ENCODE measurements around the gene MSRB3.

GRCh38 chr12:65232476-65233077 lies 45.9 kb upstream of the MSRB3 start:
- TF ChIP-seq, protein P1, sequence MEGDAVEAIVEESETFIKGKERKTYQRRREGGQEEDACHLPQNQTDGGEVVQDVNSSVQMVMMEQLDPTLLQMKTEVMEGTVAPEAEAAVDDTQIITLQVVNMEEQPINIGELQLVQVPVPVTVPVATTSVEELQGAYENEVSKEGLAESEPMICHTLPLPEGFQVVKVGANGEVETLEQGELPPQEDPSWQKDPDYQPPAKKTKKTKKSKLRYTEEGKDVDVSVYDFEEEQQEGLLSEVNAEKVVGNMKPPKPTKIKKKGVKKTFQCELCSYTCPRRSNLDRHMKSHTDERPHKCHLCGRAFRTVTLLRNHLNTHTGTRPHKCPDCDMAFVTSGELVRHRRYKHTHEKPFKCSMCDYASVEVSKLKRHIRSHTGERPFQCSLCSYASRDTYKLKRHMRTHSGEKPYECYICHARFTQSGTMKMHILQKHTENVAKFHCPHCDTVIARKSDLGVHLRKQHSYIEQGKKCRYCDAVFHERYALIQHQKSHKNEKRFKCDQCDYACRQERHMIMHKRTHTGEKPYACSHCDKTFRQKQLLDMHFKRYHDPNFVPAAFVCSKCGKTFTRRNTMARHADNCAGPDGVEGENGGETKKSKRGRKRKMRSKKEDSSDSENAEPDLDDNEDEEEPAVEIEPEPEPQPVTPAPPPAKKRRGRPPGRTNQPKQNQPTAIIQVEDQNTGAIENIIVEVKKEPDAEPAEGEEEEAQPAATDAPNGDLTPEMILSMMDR (conservative IDR thresholded peaks at IDR 0.05; ENCODE audit: low read depth in 2 of 2) = peak in 1 of 2 experiments; percentile 50; a peak in 3 of 4 replicates
- TF ChIP-seq EZH2 (IDR thresholded peaks at IDR 0.05; ENCODE audit: low read depth, unreplicated experiment) (no peak), EZH2phosphoT487 (IDR thresholded peaks at IDR 0.05; ENCODE audit: unreplicated experiment) (no peak), NANOG (IDR thresholded peaks at IDR 0.05; ENCODE audit: borderline replicate concordance) (no peak), CREB1 (CRISPR knock-in tag; IDR thresholded peaks at IDR 0.05; ENCODE audit: low read depth) (no peak), POLR2AphosphoS5 (IDR thresholded peaks at IDR 0.05; ENCODE audit: low read depth) (no peak), JUNB (IDR thresholded peaks at IDR 0.05; ENCODE audit: unreplicated experiment) (no peak), ZNF114 (CRISPR knock-in tag; IDR thresholded peaks at IDR 0.05) (no peak), ETS1 (IDR thresholded peaks at IDR 0.05) (no peak)
- TF ChIP-seq, protein P2, sequence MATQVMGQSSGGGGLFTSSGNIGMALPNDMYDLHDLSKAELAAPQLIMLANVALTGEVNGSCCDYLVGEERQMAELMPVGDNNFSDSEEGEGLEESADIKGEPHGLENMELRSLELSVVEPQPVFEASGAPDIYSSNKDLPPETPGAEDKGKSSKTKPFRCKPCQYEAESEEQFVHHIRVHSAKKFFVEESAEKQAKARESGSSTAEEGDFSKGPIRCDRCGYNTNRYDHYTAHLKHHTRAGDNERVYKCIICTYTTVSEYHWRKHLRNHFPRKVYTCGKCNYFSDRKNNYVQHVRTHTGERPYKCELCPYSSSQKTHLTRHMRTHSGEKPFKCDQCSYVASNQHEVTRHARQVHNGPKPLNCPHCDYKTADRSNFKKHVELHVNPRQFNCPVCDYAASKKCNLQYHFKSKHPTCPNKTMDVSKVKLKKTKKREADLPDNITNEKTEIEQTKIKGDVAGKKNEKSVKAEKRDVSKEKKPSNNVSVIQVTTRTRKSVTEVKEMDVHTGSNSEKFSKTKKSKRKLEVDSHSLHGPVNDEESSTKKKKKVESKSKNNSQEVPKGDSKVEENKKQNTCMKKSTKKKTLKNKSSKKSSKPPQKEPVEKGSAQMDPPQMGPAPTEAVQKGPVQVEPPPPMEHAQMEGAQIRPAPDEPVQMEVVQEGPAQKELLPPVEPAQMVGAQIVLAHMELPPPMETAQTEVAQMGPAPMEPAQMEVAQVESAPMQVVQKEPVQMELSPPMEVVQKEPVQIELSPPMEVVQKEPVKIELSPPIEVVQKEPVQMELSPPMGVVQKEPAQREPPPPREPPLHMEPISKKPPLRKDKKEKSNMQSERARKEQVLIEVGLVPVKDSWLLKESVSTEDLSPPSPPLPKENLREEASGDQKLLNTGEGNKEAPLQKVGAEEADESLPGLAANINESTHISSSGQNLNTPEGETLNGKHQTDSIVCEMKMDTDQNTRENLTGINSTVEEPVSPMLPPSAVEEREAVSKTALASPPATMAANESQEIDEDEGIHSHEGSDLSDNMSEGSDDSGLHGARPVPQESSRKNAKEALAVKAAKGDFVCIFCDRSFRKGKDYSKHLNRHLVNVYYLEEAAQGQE (IDR thresholded peaks at IDR 0.05; ENCODE audit: unreplicated experiment) = no peak
